Thoracic aorta (tissue), 2 donors: ENCODE measurements around the gene CNR1. TPM values are rescaled to one million over a fixed set of nuclear protein-coding genes. Genes with fewer than 3 reads are reported as not detected.

ENCODE experiments used
- ATAC-seq: fragments of 150-250 bp; one replicate; pipeline ENCODE4 v1.8.0; 2017; ENCODE audit warnings: low read depth; ENCODE audit not compliant: insufficient number of reproducible peaks, low FRiP score
- DNase-seq: peaks from one replicate; pipeline ENCODE4 v3.0.0-alpha.2; 2020; ENCODE audit warnings: low spot score
- H3K27ac ChIP-seq, 2 donors: fragments of 200-600 bp; sonication (generic); 1 replicate in 1 of 2; 2 replicates in 1 of 2; pipeline ENCODE4 v1.5.1; 2016; ENCODE audit warnings: mild to moderate bottlenecking in 2 of 2, moderate library complexity in 2 of 2
- H3K27me3 ChIP-seq: fragments of 200-600 bp; sonication (generic); replicated peaks from 2 replicates; pipeline ENCODE4 v1.6.0; 2016; ENCODE audit warnings: mild to moderate bottlenecking; ENCODE audit not compliant: insufficient read depth
- H3K36me3 ChIP-seq: fragments of 200-600 bp; sonication (generic); one replicate; pipeline ENCODE4 v1.5.1; 2016
- H3K4me1 ChIP-seq, 2 donors: fragments of 200-600 bp; sonication (generic); 1 replicate in 1 of 2; 2 replicates in 1 of 2; pipeline versions ENCODE4 v1.5.1 to v1.6.0; 2016; ENCODE audit warnings: low read depth in 2 of 2, mild to moderate bottlenecking in 1 of 2; ENCODE audit not compliant: control insufficient read depth in 1 of 2
- H3K4me3 ChIP-seq: fragments of 200-600 bp; sonication (generic); 2 replicates; pipeline ENCODE4 v1.5.1; 2016; ENCODE audit warnings: mild to moderate bottlenecking
- H3K9me3 ChIP-seq: fragments of 200-600 bp; sonication (generic); 2 replicates; pipeline ENCODE4 v1.5.1; 2016
- CTCF ChIP-seq: fragments of 200-600 bp; sonication (generic); IDR thresholded peaks from one replicate; pipeline ENCODE4 v1.5.1; 2019; ENCODE audit warnings: antibody characterized with exemption
- total RNA-seq, 2 donors: library from RNA; depleted of rRNA; stranded (reverse); fragments of >200 nt; gene quantifications; one replicate each; pipeline versions ENCODE4 v1.1.0 to v1.2.3, GENCODE V29; 2016

CNR1 gene
- total RNA-seq, 2 donors from 2014 or later, result 22.9 to 25.5 TPM

DNA sequence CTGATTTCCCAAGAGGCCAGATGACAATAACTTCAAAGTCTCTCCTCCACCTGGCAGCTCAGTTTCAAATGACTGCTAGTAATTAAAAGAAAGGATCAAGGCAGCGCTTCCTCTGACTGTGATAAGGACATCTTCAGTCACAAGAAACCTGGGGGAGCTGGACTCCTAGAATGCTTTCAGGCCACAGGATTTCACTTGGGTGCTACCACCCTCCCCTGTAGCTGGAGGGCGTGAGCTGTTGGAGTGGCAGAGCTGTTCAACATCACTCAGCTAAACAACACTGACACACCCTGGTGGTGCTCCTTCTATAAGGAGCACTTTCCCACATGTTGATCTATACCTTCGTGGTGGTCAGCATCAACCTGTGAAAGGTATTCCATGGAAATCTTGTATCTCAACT, 2.2 kb upstream of the CNR1 start:
- ATAC-seq (no peak), DNase-seq (no peak)
- no peak overlapping the region for H3K27ac ChIP-seq
- H3K9me3 ChIP-seq, result no peaks in the 10 kb centered on the region
- H3K4me1 ChIP-seq, result peaks cover 3 to 16% of the 10 kb centered on the region in 2 donors
- H3K27me3 ChIP-seq, result no peaks in the 10 kb centered on the region
- no peaks in the 10 kb centered on the region for H3K36me3 ChIP-seq
- no peak overlapping the region for H3K4me3 ChIP-seq
- TF ChIP-seq CTCF, result no peak

DNA sequence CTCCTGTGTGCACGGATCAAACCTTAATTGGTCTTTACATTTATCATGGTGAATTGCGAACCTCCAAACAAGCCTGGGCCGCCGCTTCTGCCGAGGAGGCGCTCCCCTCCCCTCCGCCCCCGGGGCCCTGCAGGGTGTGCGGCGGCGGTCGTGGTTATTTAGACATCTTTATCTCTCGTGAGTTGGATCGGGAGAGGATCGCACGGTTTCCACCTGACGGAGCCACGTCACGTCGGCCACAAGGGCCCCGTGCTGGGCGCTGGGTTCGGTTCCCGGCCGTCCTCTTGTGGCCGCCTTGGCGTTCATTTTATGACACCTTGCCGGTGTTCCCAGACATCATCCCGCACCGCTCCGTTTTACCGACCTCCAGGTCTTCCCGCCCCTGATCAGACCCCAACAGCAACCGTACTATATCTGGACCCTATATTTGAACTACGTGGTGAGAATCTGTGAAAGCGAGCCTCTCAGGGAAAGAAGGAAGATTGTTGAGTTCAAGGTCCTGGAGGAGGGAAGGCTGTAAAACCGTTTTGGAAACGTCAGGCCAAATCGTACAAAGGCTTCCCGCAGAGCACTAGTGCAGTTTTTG, 1.3 kb upstream of the CNR1 start:
- no peak for TF ChIP-seq CTCF
- DNase-seq, result no peak
- Histone ChIP-seq H3K9me3 (no peaks in the 10 kb centered on the region), H3K27ac (no peak overlapping the region), H3K27me3 (no peaks in the 10 kb centered on the region), H3K4me1 (peaks cover 3 to 16% of the 10 kb centered on the region in 2 donors), H3K36me3 (no peaks in the 10 kb centered on the region), H3K4me3 (peak overlapping the region; percentile 90)
- ATAC-seq, result no peak

DNA sequence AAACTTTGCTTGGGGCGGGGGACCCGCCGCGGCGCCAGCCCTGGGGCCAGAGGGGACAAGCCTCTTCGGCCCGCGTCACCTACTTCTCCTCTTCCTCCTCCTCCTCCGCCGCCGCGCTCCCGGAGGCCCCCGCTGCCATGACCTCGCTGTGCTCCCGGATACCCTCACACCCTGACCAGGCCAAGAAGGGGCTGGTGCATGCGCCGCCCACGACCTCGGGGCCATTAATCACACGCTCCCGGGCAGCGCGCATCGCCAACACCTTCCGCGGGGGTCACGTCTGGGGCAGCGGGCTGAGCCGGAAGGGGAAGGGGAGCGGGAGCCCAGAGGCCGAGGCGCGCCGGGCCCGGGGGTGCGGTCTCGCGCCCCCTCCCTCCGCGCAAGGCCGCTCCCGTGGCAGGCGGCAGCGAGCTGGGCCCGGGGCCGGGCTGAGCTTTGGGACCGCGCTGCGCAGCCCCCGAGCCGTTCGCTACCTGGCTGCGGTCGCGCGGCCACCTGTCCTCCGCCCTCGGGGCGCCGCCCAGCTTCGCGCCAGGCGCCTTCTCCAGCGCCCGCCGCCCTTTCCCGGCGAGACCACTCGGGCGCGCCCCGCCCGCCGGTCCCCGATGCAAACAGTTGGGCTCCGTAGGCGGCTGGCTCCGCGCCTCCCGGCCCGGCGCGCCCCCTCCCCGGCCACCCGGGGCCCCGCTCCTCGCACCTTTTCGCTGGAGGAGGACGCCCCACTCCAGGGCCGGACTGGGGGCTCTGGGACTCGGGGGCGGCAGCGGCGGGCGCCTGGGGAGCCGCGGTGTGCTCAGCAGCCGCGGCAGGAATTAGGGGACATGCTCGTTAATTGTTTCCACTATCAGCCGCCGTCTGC, 575 bp upstream of the CNR1 start:
- TF ChIP-seq CTCF, result no peak
- peak overlapping the region; percentile 90 for H3K4me3 ChIP-seq
- no peaks in the 10 kb centered on the region for H3K27me3 ChIP-seq
- DNase-seq, result no peak
- no peaks in the 10 kb centered on the region for H3K9me3 ChIP-seq
- ATAC-seq, result no peak
- H3K36me3 ChIP-seq, result no peaks in the 10 kb centered on the region
- peaks cover 3 to 16% of the 10 kb centered on the region in 2 donors for H3K4me1 ChIP-seq
- H3K27ac ChIP-seq, result peak overlapping the region in 1 of 2 donors; percentile 22

- Histone ChIP-seq H3K4me1 (peaks cover 3 to 16% of the 10 kb centered on the region in 2 donors), H3K4me3 (peak overlapping the region; percentile 90), H3K9me3 (no peaks in the 10 kb centered on the region), H3K27ac (no peak overlapping the region), H3K36me3 (no peaks in the 10 kb centered on the region), H3K27me3 (no peaks in the 10 kb centered on the region)
- no peak for DNase-seq
- ATAC-seq, result no peak
- no peak for TF ChIP-seq CTCF
These were observed 882 bp downstream of the CNR1 start for GRCh38 chr6:88165087-88165843.

GRCh38 chr6:88164061-88164460, 2.1 kb downstream of the CNR1 start:
- no peaks in the 10 kb centered on the region for H3K36me3 ChIP-seq
- no peak overlapping the region for H3K4me3 ChIP-seq
- H3K4me1 ChIP-seq, result peaks cover 3 to 16% of the 10 kb centered on the region in 2 donors
- H3K27ac ChIP-seq, result no peak overlapping the region
- DNase-seq (no peak), ATAC-seq (no peak)
- H3K9me3 ChIP-seq, result no peaks in the 10 kb centered on the region
- TF ChIP-seq CTCF, result no peak
- H3K27me3 ChIP-seq, result no peaks in the 10 kb centered on the region
